ENCODE data around the gene S100A9. TPM values are rescaled to one million over a fixed set of nuclear protein-coding genes. Genes with fewer than 3 reads are reported as not detected.

The S100A9 gene
- total and polyA plus RNA-seq, 4 donors: 35.0 to 603 (median 158) TPM

DNA sequence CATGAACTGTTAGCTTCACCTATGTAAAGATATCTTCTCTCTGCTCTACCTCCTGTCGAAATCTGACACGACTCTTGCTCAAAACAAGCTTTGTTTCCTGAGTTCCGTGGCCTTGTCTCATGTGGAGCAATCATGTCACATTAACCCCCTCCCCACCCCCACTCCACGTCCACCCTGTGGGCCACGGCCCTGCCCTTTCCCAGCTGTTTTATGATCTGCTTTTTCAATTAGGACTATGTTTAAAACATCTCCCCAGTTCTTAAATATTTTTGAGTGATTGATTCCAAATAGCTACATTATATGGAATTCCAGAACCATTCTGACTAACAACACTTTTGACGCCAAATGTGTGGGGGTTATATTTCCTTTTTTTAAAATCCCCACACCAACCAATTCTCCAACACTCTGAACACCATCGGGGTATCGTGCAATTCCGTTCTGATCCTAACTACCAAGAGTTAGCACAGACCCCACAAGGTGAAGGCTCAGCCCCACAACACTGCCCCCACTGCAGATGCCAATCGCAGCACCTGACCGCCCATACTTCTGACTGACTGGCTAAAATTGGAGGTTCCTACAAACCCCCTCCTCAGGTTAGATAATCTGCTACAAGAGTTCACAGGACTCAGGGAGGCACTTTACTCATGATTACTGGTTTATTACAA, 45.9 kb downstream of the S100A9 start:
- Histone ChIP-seq H3K9ac (ENCODE audit: low read depth in 1 of 2, low read length in 2 of 2) (no peak overlapping the region), H3K27me3 (ENCODE audit: control insufficient read depth in 4 of 4, insufficient read depth in 4 of 4, low read length in 3 of 4) (peaks cover 0 to 3% (median 0%) of the 10 kb centered on the region in 4 donors), H3K9me3 (ENCODE audit: control insufficient read depth in 4 of 4, low read length in 3 of 4) (no peaks in the 10 kb centered on the region), H3K4me1 (ENCODE audit: control insufficient read depth in 4 of 4, insufficient read depth in 4 of 4, low read length in 3 of 4) (no peaks in the 10 kb centered on the region), H3K4me3 (ENCODE audit: low read depth in 1 of 3, low read length in 3 of 3) (no peak overlapping the region), H3K36me3 (ENCODE audit: control insufficient read depth in 4 of 4, insufficient read depth in 3 of 4, low read depth in 1 of 4, low read length in 3 of 4) (no peaks in the 10 kb centered on the region), H3K27ac (ENCODE audit: low read depth in 1 of 2, low read length in 2 of 2) (no peak overlapping the region)
- 74% methylated on average over 11 of the region's 11 CpGs for WGBS
- peak; percentile 3 for DNase-seq (ENCODE audit: low spot score)
- TF ChIP-seq HNF4A (conservative IDR thresholded peaks at IDR 0.05) (no peak), FOXA2 (IDR thresholded peaks at IDR 0.05) (no peak), SP1 (IDR thresholded peaks at IDR 0.05) (no peak), FOXA1 (IDR thresholded peaks at IDR 0.05) (no peak), YY1 (IDR thresholded peaks at IDR 0.05) (no peak), TAF1 (conservative IDR thresholded peaks at IDR 0.05) (no peak), HNF4G (IDR thresholded peaks at IDR 0.05) (no peak), NR2F2 (IDR thresholded peaks at IDR 0.05) (no peak), RXRA (IDR thresholded peaks at IDR 0.05) (no peak), EGR1 (IDR thresholded peaks at IDR 0.05; ENCODE audit: low read depth in 2 of 2) (no peak), ZBTB33 (IDR thresholded peaks at IDR 0.05) (no peak), JUND (IDR thresholded peaks at IDR 0.05) (no peak), CTCF (IDR thresholded peaks at IDR 0.05; ENCODE audit: low read depth, low read length, missing input control) (no peak), MAX (IDR thresholded peaks at IDR 0.05) (no peak), RAD21 (IDR thresholded peaks at IDR 0.05) (no peak)
- TF ChIP-seq, protein P1, sequence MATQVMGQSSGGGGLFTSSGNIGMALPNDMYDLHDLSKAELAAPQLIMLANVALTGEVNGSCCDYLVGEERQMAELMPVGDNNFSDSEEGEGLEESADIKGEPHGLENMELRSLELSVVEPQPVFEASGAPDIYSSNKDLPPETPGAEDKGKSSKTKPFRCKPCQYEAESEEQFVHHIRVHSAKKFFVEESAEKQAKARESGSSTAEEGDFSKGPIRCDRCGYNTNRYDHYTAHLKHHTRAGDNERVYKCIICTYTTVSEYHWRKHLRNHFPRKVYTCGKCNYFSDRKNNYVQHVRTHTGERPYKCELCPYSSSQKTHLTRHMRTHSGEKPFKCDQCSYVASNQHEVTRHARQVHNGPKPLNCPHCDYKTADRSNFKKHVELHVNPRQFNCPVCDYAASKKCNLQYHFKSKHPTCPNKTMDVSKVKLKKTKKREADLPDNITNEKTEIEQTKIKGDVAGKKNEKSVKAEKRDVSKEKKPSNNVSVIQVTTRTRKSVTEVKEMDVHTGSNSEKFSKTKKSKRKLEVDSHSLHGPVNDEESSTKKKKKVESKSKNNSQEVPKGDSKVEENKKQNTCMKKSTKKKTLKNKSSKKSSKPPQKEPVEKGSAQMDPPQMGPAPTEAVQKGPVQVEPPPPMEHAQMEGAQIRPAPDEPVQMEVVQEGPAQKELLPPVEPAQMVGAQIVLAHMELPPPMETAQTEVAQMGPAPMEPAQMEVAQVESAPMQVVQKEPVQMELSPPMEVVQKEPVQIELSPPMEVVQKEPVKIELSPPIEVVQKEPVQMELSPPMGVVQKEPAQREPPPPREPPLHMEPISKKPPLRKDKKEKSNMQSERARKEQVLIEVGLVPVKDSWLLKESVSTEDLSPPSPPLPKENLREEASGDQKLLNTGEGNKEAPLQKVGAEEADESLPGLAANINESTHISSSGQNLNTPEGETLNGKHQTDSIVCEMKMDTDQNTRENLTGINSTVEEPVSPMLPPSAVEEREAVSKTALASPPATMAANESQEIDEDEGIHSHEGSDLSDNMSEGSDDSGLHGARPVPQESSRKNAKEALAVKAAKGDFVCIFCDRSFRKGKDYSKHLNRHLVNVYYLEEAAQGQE (IDR thresholded peaks at IDR 0.05): no peak
- TF ChIP-seq, protein P2, sequence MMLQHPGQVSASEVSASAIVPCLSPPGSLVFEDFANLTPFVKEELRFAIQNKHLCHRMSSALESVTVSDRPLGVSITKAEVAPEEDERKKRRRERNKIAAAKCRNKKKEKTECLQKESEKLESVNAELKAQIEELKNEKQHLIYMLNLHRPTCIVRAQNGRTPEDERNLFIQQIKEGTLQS (IDR thresholded peaks at IDR 0.05): no peak
